Brain microvascular endothelial cell (primary cell): Measurements from ENCODE around the gene VILL.

ENCODE experiments used
- DNase-seq: peaks from one replicate; pipeline ENCODE4 v3.0.0-alpha.2; 2020
- H3K27ac ChIP-seq: fragments of 250-450 bp; sonication (Bioruptor Pico); 2 replicates; pipeline ENCODE4 v1.5.1; 2020; ENCODE audit warnings: mild to moderate bottlenecking, moderate library complexity
- H3K27me3 ChIP-seq: fragments of 250-450 bp; sonication (Bioruptor Pico); replicated peaks from 2 replicates; pipeline ENCODE4 v1.5.1; 2020; ENCODE audit warnings: mild to moderate bottlenecking
- H3K36me3 ChIP-seq: fragments of 250-450 bp; sonication (Bioruptor Pico); replicated peaks from 2 replicates; pipeline ENCODE4 v1.5.1; 2020; ENCODE audit warnings: mild to moderate bottlenecking
- H3K4me3 ChIP-seq: 2 replicates; pipeline ENCODE4 v1.5.1; 2011; ENCODE audit warnings: low read depth, mild to moderate bottlenecking, control low read depth, low read length, moderate library complexity
- CTCF ChIP-seq: IDR thresholded peaks from 2 replicates; pipeline ENCODE4 v1.5.1; 2011; ENCODE audit warnings: low read depth, mild to moderate bottlenecking, moderate library complexity, low read length, control low read depth, inconsistent platforms; ENCODE audit errors: missing control alignments
- in situ Hi-C: cut with HindIII; loops from 2 replicates; pipeline ENCODE4 v1.10.0; 2017; ENCODE audit warnings: low sequenced_read_pairs, low pct_ligation_motif_present

VILL gene

GRCh38 chr3:37944391-37944842 is 46.2 kb upstream of the VILL start:
- no peak for TF ChIP-seq CTCF
- Histone ChIP-seq H3K27ac (no peak overlapping the region), H3K4me3 (no peak overlapping the region), H3K36me3 (no peaks in the 10 kb centered on the region), H3K27me3 (no peaks in the 10 kb centered on the region)
- in situ Hi-C loops: no loop called here
- no peak for DNase-seq

- no peaks in the 10 kb centered on the region for H3K36me3 ChIP-seq
- in situ Hi-C loops: no loop called here
- DNase-seq: no peak
- no peak overlapping the region for H3K4me3 ChIP-seq
- no peak for TF ChIP-seq CTCF
- H3K27me3 ChIP-seq: no peaks in the 10 kb centered on the region
- peak overlapping the region; percentile 62 for H3K27ac ChIP-seq
Measured at GRCh38 chr3:37945156-37945806, 45.3 kb upstream of the VILL start.

GRCh38 chr3:37945807-37946530 is 44.6 kb upstream of the VILL start:
- no peak overlapping the region for H3K4me3 ChIP-seq
- DNase-seq: peak; percentile 36
- no peaks in the 10 kb centered on the region for H3K36me3 ChIP-seq
- in situ Hi-C loops: no loop called here
- TF ChIP-seq CTCF: no peak
- peak overlapping the region; percentile 62 for H3K27ac ChIP-seq
- no peaks in the 10 kb centered on the region for H3K27me3 ChIP-seq

GRCh38 chr3:37946531-37946889 is 44.1 kb upstream of the VILL start:
- Histone ChIP-seq H3K27ac (peak overlapping the region; percentile 62), H3K36me3 (no peaks in the 10 kb centered on the region), H3K4me3 (no peak overlapping the region), H3K27me3 (no peaks in the 10 kb centered on the region)
- TF ChIP-seq CTCF: no peak
- in situ Hi-C loops: no loop called here
- DNase-seq: no peak

- in situ Hi-C loops: no loop called here
- Histone ChIP-seq H3K27ac (no peak overlapping the region), H3K27me3 (no peaks in the 10 kb centered on the region), H3K36me3 (no peaks in the 10 kb centered on the region), H3K4me3 (no peak overlapping the region)
- TF ChIP-seq CTCF: no peak
- peak; percentile 47 for DNase-seq
Measured at GRCh38 chr3:37949866-37950265, 40.7 kb upstream of the VILL start.
